Thymus (tissue), 11 donors: Measurements from ENCODE around the gene GNLY. TPM values are rescaled to one million over a fixed set of nuclear protein-coding genes. Genes with fewer than 3 reads are reported as not detected.

ENCODE experiments used
- DNase-seq, 9 donors: peaks; one replicate each; pipeline ENCODE4 v3.0.0-alpha.2; 2013; ENCODE audit warnings: low spot score in 9 of 9, low read depth in 6 of 9, missing footprints in 1 of 9
- H3K27ac ChIP-seq, 2 donors: one replicate each; pipeline ENCODE4 v1.5.1; 2013; ENCODE audit warnings: control low read depth in 1 of 2, low read depth in 1 of 2, low read length in 1 of 2, mild to moderate bottlenecking in 1 of 2, moderate library complexity in 1 of 2
- H3K27me3 ChIP-seq, 2 donors: one replicate each; pipeline ENCODE4 v1.5.1; 2013; ENCODE audit warnings: low read length in 1 of 2; ENCODE audit not compliant: control insufficient read depth in 2 of 2, insufficient read depth in 1 of 2
- H3K36me3 ChIP-seq, 2 donors: one replicate each; pipeline ENCODE4 v1.5.1; 2013; ENCODE audit warnings: low read length in 1 of 2, mild to moderate bottlenecking in 1 of 2, moderate library complexity in 1 of 2; ENCODE audit not compliant: control insufficient read depth in 2 of 2, insufficient read depth in 2 of 2
- H3K4me1 ChIP-seq, 2 donors: one replicate each; pipeline ENCODE4 v1.5.1; 2013; ENCODE audit warnings: low read length in 2 of 2; ENCODE audit not compliant: control insufficient read depth in 2 of 2, insufficient read depth in 2 of 2
- H3K4me3 ChIP-seq, 2 donors: one replicate each; pipeline ENCODE4 v1.5.1; 2013; ENCODE audit warnings: low read length in 2 of 2, control low read depth in 1 of 2, mild to moderate bottlenecking in 1 of 2
- H3K9me3 ChIP-seq, 2 donors: one replicate each; pipeline ENCODE4 v1.5.1; 2013; ENCODE audit warnings: low read length in 1 of 2, mild to moderate bottlenecking in 1 of 2; ENCODE audit not compliant: control insufficient read depth in 2 of 2, insufficient read depth in 1 of 2
- WGBS: extraction: QIAGEN DNeasy Blood & Tissue Kit; methylation state at CpG from one replicate; pipeline ENCODE4 v1.1.7; 2013; 5-methylcytosine and 5-hydroxymethylcytosine counted together
- polyA plus RNA-seq: library from polyadenylated mRNA; stranded (reverse); fragments of 200-250 nt; gene quantifications from one replicate; pipeline ENCODE4 v1.2.3, GENCODE V29; 2013
- total RNA-seq: library from RNA; stranded (reverse); fragments of 120-200 nt; gene quantifications from one replicate; pipeline ENCODE4 v1.2.4, GENCODE V29; 2013
- donor health status: healthy.

The GNLY gene
- total and polyA plus RNA-seq, 2 donors: 1.7 to 7.0 TPM

DNA sequence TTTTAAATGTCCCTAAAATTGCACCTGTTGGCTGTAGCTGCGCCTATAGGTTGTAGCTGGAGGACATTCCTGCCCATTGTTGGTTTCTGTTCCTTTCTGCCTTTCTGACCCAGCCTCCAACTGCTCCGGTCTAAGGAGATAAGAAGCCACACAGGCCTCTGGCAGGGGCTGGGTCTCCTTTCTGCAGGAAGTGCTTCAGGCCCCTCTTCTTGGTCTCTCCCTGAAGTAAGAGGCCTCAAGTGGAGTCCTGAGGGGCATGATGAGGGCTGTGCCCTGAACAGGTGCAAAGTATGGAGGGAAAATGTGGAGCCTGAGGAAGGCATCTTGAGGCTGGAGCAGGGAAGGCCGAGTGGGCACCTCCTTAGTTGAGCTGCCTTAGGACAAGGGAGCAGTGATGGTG, 15.8 kb upstream of the GNLY start:
- Histone ChIP-seq H3K36me3 (no peaks in the 10 kb centered on the region), H3K9me3 (no peaks in the 10 kb centered on the region), H3K27me3 (peaks cover 0 to 2% of the 10 kb centered on the region in 2 donors), H3K27ac (no peak overlapping the region), H3K4me3 (no peak overlapping the region), H3K4me1 (peaks cover 0 to 13% of the 10 kb centered on the region in 2 donors)
- whole genome bisulfite sequencing: 88% methylated on average over 3 of the region's 3 CpGs
- no peak for DNase-seq

DNA sequence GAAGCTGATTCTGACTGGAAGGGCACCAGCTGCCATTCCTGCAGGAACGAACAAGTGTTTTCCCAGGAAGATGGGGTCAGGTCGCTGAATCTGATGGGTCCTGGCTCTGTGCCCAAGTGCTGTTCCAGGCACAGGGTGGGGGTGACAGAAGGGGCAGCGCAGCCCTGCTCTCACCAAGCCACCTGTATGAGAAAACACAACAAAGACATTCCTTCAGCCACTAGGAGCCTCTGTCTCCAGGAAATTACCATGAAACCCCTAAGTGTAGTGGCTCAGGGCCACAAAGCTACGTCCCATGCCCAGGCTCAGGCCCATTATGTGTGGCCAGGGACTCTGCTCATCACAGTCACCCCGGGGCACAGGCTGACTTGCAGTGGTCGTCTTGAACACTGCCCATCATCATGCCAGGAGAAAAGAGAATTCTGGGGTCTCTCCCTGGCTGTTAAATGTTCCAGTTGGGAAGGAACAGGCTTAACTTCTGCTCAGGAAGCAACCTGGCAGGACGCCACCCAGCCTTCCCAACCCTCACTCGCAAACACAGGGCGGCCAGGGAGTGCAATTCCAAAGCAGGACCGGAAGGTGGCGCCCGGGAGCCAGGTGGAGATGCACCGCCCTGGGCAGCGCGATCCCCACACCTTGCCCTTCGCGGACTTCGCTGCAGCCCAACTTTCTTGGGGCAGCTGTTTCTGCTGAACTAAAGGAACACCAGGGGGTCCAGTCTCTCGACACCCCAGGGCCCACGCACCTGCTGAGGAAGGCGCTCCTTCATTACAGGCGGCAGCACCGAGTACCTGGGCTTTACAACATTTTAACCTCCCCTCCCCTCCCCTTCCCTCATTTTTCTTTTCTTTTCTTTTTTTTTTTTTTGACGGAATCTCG, 15.1 kb upstream of the GNLY start:
- H3K4me3 ChIP-seq: no peak overlapping the region
- H3K36me3 ChIP-seq: no peaks in the 10 kb centered on the region
- WGBS: 25% methylated on average over 25 of the region's 25 CpGs
- no peak overlapping the region for H3K27ac ChIP-seq
- DNase-seq: peak in 8 of 9 donors; percentile 29 to 74 (median 52)
- peaks cover 0 to 13% of the 10 kb centered on the region in 2 donors for H3K4me1 ChIP-seq
- no peaks in the 10 kb centered on the region for H3K9me3 ChIP-seq
- H3K27me3 ChIP-seq: peaks cover 0 to 2% of the 10 kb centered on the region in 2 donors

DNA sequence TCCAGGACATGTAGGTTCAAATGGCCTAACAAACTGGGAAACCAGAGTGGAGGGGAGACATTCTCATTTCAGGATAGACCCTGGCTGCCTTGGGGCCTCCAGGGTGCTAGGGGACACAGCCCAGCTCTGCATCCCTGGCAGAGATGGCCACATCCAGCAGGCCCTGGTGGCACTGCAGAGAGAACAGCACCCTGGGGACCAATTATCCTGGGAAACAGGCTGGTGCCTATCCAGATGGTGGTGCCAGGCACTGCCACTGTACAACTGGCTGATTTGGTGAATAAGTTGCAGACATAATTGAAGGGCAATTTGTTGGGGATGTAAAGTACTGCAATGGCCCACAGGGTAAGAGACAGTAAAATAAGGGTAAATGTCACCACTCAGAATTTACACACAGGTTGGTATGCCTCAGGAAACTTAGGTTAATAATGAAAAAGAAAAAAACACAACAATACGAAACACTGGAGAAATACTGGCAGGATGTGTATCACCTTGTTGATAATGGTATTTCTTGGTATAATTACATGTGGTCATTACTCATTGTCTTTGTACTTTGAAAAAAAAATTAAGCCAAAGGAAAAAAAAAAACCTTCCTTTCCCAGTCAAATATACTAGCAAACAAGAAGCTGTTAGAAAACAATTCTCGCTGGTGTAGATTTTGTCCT, 13.3 kb upstream of the GNLY start:
- DNase-seq: no peak
- Histone ChIP-seq H3K36me3 (no peaks in the 10 kb centered on the region), H3K4me1 (peaks cover 0 to 13% of the 10 kb centered on the region in 2 donors)

DNA sequence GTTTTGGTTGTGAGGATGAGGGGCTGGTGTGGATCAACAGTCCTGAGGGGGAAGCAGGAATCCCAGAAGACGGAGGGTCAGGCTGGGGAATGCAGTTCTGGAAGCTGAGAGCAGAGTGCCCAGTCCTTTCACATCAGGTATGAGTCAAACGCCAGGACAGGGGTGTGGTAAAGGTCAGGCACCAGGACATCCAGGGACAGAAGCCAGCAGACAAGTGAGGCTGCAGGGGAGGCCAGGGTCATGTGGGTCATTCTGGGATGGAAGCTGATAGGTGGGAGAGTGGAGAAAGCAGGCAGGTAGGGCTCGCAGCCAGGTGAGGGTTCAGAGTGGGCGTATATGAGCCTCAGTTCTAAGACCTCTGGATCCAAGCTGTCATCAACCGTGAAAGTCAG, 12.8 kb upstream of the GNLY start:
- H3K27ac ChIP-seq: no peak overlapping the region
- no peak for DNase-seq

More for the DNA sequence above, 13.3 kb upstream of the GNLY start:
- Histone ChIP-seq H3K27ac (no peak overlapping the region), H3K4me3 (no peak overlapping the region), H3K9me3 (no peaks in the 10 kb centered on the region), H3K27me3 (peaks cover 0 to 2% of the 10 kb centered on the region in 2 donors)
- 93% methylated on average over 2 of the region's 2 CpGs for WGBS

DNA sequence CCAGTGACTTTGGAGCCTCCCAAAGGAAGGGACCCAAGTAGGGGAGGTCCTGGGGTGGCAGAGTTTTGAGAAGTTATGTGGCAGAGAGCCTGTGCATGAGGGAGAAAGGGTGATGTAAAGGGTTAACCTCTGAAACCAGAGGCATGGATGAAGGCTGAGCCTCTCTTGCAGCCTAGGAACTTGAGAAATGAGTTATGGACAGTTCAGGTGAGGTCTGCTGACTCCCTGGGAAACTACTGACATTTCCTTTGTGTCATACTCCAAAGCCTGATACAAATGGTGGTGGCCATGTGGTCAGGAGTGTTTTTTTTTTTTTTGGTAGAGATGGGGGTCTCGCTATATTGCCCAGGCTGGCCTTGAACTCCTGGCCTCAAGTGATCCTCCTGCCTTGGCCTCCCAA, 12.4 kb upstream of the GNLY start:
- Histone ChIP-seq H3K27me3 (peaks cover 0 to 2% of the 10 kb centered on the region in 2 donors), H3K4me3 (no peak overlapping the region), H3K36me3 (no peaks in the 10 kb centered on the region), H3K9me3 (no peaks in the 10 kb centered on the region), H3K4me1 (peaks cover 0 to 13% of the 10 kb centered on the region in 2 donors), H3K27ac (no peak overlapping the region)
- no peak for DNase-seq
- 100% methylated on average over 1 of the region's 1 CpG for WGBS

More for the DNA sequence above, 12.8 kb upstream of the GNLY start:
- 89% methylated on average over 5 of the region's 5 CpGs for WGBS
- Histone ChIP-seq H3K27me3 (peaks cover 0 to 2% of the 10 kb centered on the region in 2 donors), H3K36me3 (no peaks in the 10 kb centered on the region), H3K4me3 (no peak overlapping the region), H3K4me1 (peaks cover 0 to 13% of the 10 kb centered on the region in 2 donors), H3K9me3 (no peaks in the 10 kb centered on the region)

DNA sequence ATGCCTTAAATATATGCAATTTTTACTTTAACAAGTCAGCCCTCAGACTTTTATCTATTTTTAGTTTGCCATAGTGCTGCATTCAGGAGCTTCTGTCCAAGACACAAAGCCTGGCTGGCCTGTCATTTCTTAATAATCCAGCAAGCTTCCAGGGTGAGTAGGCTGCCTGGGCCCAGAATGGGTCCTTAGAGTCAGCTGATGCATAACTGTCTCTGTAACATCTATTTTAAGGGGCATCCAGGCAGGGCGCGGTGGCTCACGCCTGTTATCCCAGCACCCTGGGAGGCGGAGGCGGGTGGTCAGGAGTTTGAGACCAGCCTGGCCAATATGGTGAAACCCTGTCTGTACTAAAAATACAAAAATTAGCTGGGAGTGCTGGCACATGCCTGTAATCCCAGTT, 11.8 kb upstream of the GNLY start:
- no peak for DNase-seq
- Histone ChIP-seq H3K27me3 (peaks cover 0 to 2% of the 10 kb centered on the region in 2 donors), H3K4me1 (peaks cover 0 to 13% of the 10 kb centered on the region in 2 donors), H3K4me3 (no peak overlapping the region), H3K9me3 (no peaks in the 10 kb centered on the region), H3K36me3 (no peaks in the 10 kb centered on the region), H3K27ac (no peak overlapping the region)
- 98% methylated on average over 5 of the region's 5 CpGs for WGBS

DNA sequence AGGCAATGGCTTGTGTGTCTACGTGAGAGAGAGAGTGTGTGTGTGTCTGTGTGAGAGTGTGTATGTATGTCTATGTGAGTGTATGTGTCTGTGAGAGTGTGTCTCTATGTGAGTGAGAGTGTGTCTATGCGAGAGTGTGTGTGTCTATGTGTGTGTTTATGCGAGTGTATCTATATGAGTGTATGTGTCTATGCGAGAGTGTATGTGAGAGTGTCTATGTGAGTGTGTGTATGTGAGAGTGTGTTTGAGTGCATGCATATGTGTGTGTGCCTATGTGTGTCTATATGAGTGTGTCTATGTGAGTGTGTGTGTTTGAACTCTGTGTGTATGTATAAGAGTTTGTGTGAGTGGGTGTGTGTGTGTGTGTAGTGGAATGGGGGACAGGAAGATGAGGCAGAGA, 9.8 kb upstream of the GNLY start:
- Histone ChIP-seq H3K4me1 (peaks cover 0 to 1% of the 10 kb centered on the region in 2 donors), H3K27me3 (peaks cover 0 to 2% of the 10 kb centered on the region in 2 donors), H3K27ac (no peak overlapping the region), H3K36me3 (no peaks in the 10 kb centered on the region), H3K9me3 (no peaks in the 10 kb centered on the region), H3K4me3 (no peak overlapping the region)
- 98% methylated on average over 4 of the region's 4 CpGs for WGBS
- no peak for DNase-seq

DNA sequence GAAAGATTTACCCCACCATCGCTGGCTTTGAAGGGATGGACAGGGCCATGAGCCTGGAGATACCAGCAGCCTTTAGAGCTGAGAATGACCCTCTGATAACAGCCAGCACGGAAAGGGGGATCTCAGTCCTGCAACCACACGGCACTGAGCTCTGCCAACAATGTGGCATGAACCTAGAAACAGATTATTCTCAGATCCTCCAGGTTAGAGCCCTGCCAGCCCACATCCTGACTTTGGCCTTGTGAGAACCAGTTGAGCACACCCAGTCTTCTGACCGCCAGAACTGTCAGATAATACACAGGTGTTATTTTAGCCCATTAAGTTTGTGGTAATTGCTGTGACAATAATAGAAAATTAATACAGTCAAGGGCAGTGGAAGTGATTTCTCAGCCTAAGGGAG, 9.4 kb upstream of the GNLY start:
- Histone ChIP-seq H3K4me3 (no peak overlapping the region), H3K27ac (no peak overlapping the region), H3K27me3 (peaks cover 0 to 2% of the 10 kb centered on the region in 2 donors), H3K4me1 (no peaks in the 10 kb centered on the region), H3K9me3 (no peaks in the 10 kb centered on the region), H3K36me3 (no peaks in the 10 kb centered on the region)
- no peak for DNase-seq
- 85% methylated on average over 4 of the region's 4 CpGs for WGBS

DNA sequence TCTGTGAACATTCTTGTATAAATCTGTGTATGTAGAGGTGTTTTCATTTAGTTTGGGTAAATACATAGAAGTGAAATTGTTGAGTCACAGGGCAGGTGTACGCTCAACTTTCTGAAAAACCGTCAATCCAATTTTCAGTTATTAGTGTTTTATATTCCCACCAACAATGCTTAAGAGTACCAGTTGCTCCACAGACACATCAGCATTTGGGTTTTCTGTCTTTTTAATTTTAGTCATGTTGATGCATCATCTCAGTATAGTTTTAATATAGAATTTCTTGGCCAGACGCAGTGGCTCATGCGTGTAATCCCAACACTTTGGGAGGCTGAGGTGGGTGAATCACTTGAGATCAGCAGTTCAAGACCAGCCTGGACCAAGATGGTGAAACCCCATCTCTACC, 3.2 kb upstream of the GNLY start:
- no peaks in the 10 kb centered on the region for H3K4me1 ChIP-seq
- 97% methylated on average over 4 of the region's 4 CpGs for WGBS
- H3K36me3 ChIP-seq: no peaks in the 10 kb centered on the region

More for the DNA sequence above, 3.2 kb upstream of the GNLY start:
- Histone ChIP-seq H3K9me3 (no peaks in the 10 kb centered on the region), H3K27ac (no peak overlapping the region), H3K27me3 (no peaks in the 10 kb centered on the region), H3K4me3 (no peak overlapping the region)
- no peak for DNase-seq
